HCT116 (cell line): ENCODE results near the gene CCN5. TPM values are rescaled to one million over a fixed set of nuclear protein-coding genes. Genes with fewer than 3 reads are reported as not detected.

Experiments
- ATAC-seq: fragments of 200-7000 bp; cut with Tn5 transposase; 2 replicates; pipeline ENCODE4 v1.9.1; 2020; ENCODE audit warnings: mild to moderate bottlenecking, moderate library complexity
- BruUV-seq: library from RNA; stranded (reverse); fragments of 400-500 nt; replicated peaks from 2 replicates; lab custom pipeline; 2021; lab: Mats Ljungman, UMichigan
- CTCF ChIA-PET: fragments of 300-600 bp; sonication (Branson Sonifier 250); formaldehyde crosslinking; loops from one replicate; lab custom pipeline; 2021; ENCODE audit warnings: antibody characterized with exemption; lab: Charles Lee
- POLR2A ChIA-PET: fragments of 300-600, 350-600 bp; sonication (Branson Sonifier 250); formaldehyde crosslinking; loops from one replicate; lab custom pipeline; 2021; ENCODE audit warnings: antibody characterized with exemption; lab: Charles Lee
- RAD21 ChIA-PET, 2 experiments: fragments of 300-600 bp; sonication (Branson Sonifier 250); formaldehyde crosslinking; loops; one replicate each; lab custom pipeline; 2023; ENCODE audit warnings: low total read pairs in 2 of 2; ENCODE audit not compliant: uncharacterized antibody in 2 of 2, unreplicated experiment in 2 of 2, low non-redundant PET in 1 of 2; lab: Charles Lee
- DNase-seq: peaks from one replicate; pipeline ENCODE4 v3.0.0-alpha.2; 2010; ENCODE audit warnings: low read depth, low spot score
- H2AFZ ChIP-seq: fragments of 200-600 bp; shearing (Covaris generic), sonication (generic); 2 replicates; pipeline ENCODE4 v1.6.1; 2017; ENCODE audit warnings: low read depth, mixed run types, mixed read lengths, antibody characterized with exemption, low read length; ENCODE audit not compliant: poor library complexity, severe bottlenecking
- H3K27ac ChIP-seq: 2 replicates; pipeline ENCODE4 v1.5.1; 2012; ENCODE audit warnings: low read depth, low read length
- H3K27me3 ChIP-seq: fragments of 200-600 bp; sonication (generic); 2 replicates; pipeline ENCODE4 v1.6.1; 2016; ENCODE audit warnings: mixed run types, low read length, mixed read lengths; ENCODE audit not compliant: insufficient read depth
- H3K36me3 ChIP-seq, 2 experiments: fragments of 200-500 bp in 1 of 2; fragments of 200-600 bp in 1 of 2; sonication (Bioruptor generic) in 1 of 2; sonication (generic) in 1 of 2; 2 replicates each; pipeline versions ENCODE4 v1.5.1 to v1.6.1; 2014 to 2016; ENCODE audit warnings: low read length in 2 of 2, inconsistent platforms in 1 of 2, mixed read lengths in 1 of 2, mixed run types in 1 of 2; ENCODE audit not compliant: insufficient read depth in 2 of 2, control insufficient read depth in 1 of 2
- H3K4me1 ChIP-seq, 2 experiments: fragments of 200-600 bp in 1 of 2; sonication (generic) in 1 of 2; 2 replicates each; pipeline versions ENCODE4 v1.5.1 to v1.6.1; 2012 to 2017; ENCODE audit warnings: low read length in 2 of 2, inconsistent platforms in 1 of 2, mild to moderate bottlenecking in 1 of 2, mixed read lengths in 1 of 2, mixed run types in 1 of 2, moderate library complexity in 1 of 2; ENCODE audit not compliant: insufficient read depth in 2 of 2, control insufficient read depth in 1 of 2
- H3K4me2 ChIP-seq: fragments of 200-600 bp; sonication (generic); 2 replicates; pipeline ENCODE4 v1.6.1; 2017; ENCODE audit warnings: mixed run types, low read length, mixed read lengths
- H3K4me3 ChIP-seq, 2 experiments: fragments of 200-600 bp in 1 of 2; sonication (generic) in 1 of 2; replicated peaks in 1 of 2; 2 replicates each; pipeline ENCODE4 v1.5.1; 2011 to 2016; ENCODE audit warnings: low read length in 2 of 2, control low read depth in 1 of 2, low read depth in 1 of 2, mild to moderate bottlenecking in 1 of 2, mixed read lengths in 1 of 2, mixed run types in 1 of 2
- H3K79me2 ChIP-seq: fragments of 200-600 bp; sonication (generic); 2 replicates; pipeline ENCODE4 v1.6.1; 2017; ENCODE audit warnings: mild to moderate bottlenecking, mixed run types, low read length, moderate library complexity, mixed read lengths; ENCODE audit not compliant: insufficient read depth
- H3K9ac ChIP-seq: fragments of 200-600 bp; sonication (generic); 2 replicates; pipeline ENCODE4 v1.6.1; 2016; ENCODE audit warnings: low read length, mixed read lengths
- H3K9me2 ChIP-seq: fragments of 200-600 bp; sonication (generic), shearing (Covaris generic); 2 replicates; pipeline ENCODE4 v1.6.1; 2017; ENCODE audit warnings: mixed run types, mild to moderate bottlenecking, moderate library complexity; ENCODE audit not compliant: insufficient read depth
- H3K9me3 ChIP-seq, 2 experiments: fragments of 200-500 bp in 1 of 2; fragments of 200-600 bp in 1 of 2; sonication (Bioruptor generic) in 1 of 2; sonication (generic) in 1 of 2; 2 replicates each; pipeline ENCODE4 v1.6.1; 2014 to 2017; ENCODE audit warnings: low read length in 2 of 2, mixed read lengths in 2 of 2, inconsistent platforms in 1 of 2, low read depth in 1 of 2, mild to moderate bottlenecking in 1 of 2, mixed run types in 1 of 2, moderate library complexity in 1 of 2; ENCODE audit not compliant: control insufficient read depth in 1 of 2, insufficient read depth in 1 of 2
- H4K20me1 ChIP-seq: fragments of 200-600 bp; sonication (generic), shearing (Covaris generic); 2 replicates; pipeline ENCODE4 v1.6.1; 2017; ENCODE audit warnings: mixed run types, mild to moderate bottlenecking, moderate library complexity; ENCODE audit not compliant: insufficient read depth
- CBX3 ChIP-seq: IDR thresholded peaks from 2 replicates; pipeline ENCODE4 v1.6.1; 2012; ENCODE audit warnings: low read depth
- CTCF ChIP-seq, 3 experiments: fragments of 200-600 bp in 1 of 3; sonication (generic) in 1 of 3; IDR thresholded peaks in 2 of 3; conservative IDR thresholded peaks in 1 of 3; 2 replicates each; pipeline ENCODE4 v1.5.1; 2012 to 2017; ENCODE audit warnings: low read depth in 2 of 3, low read length in 2 of 3, antibody characterized with exemption in 1 of 3, borderline replicate concordance in 1 of 3, control low read depth in 1 of 3, mild to moderate bottlenecking in 1 of 3, mixed read lengths in 1 of 3, mixed run types in 1 of 3, moderate library complexity in 1 of 3; ENCODE audit not compliant: insufficient read depth in 1 of 3
- EGR1 ChIP-seq: IDR thresholded peaks from 2 replicates; pipeline ENCODE4 v1.6.1; 2012; ENCODE audit warnings: low read depth
- EZH2phosphoT487 ChIP-seq: fragments of 200-600 bp; IDR thresholded peaks from 2 replicates; pipeline ENCODE4 v1.6.1; 2018; ENCODE audit warnings: antibody characterized with exemption, borderline replicate concordance
- FOSL1 ChIP-seq: IDR thresholded peaks from 2 replicates; pipeline ENCODE4 v1.6.1; 2012; ENCODE audit warnings: low read depth
- JUND ChIP-seq: IDR thresholded peaks from 2 replicates; pipeline ENCODE4 v1.6.1; 2012
- POLR2AphosphoS5 ChIP-seq: IDR thresholded peaks from 2 replicates; pipeline ENCODE4 v1.6.1; 2011; ENCODE audit warnings: mild to moderate bottlenecking, low read depth, low read length, moderate library complexity
- RAD21 ChIP-seq: IDR thresholded peaks from 2 replicates; pipeline ENCODE4 v1.6.1; 2012; ENCODE audit warnings: low read depth, mild to moderate bottlenecking
- SIN3A ChIP-seq: IDR thresholded peaks from 2 replicates; pipeline ENCODE4 v1.6.1; 2012; ENCODE audit warnings: low read depth
- SP1 ChIP-seq: IDR thresholded peaks from 2 replicates; pipeline ENCODE4 v1.6.1; 2012; ENCODE audit warnings: low read depth
- SRF ChIP-seq: IDR thresholded peaks from 2 replicates; pipeline ENCODE4 v1.6.1; 2012; ENCODE audit warnings: low read depth
- YY1 ChIP-seq: IDR thresholded peaks from 2 replicates; pipeline ENCODE4 v1.6.1; 2011; ENCODE audit warnings: low read length, low read depth, moderate library complexity, mild to moderate bottlenecking; ENCODE audit not compliant: insufficient replicate concordance; ENCODE audit errors: extremely low read depth
- ZBTB33 ChIP-seq: IDR thresholded peaks from 2 replicates; pipeline ENCODE4 v1.6.1; 2011; ENCODE audit warnings: mild to moderate bottlenecking, low read length, moderate library complexity; ENCODE audit not compliant: insufficient replicate concordance; ENCODE audit errors: extremely low read depth
- ZFX ChIP-seq: fragments of 450-650 bp; IDR thresholded peaks from 2 replicates; pipeline ENCODE4 v1.6.1; 2017
- intact Hi-C: fragments of 100-400 bp; cut with micrococcal nuclease; formaldehyde crosslinking; loops from 2 replicates; pipeline ENCODE4 v1.10.0; 2022
- total RNA-seq: library from RNA; stranded (reverse); gene quantifications from one replicate; pipeline ENCODE4 v1.2.1, GENCODE V29; 2021; ENCODE audit not compliant: unreplicated experiment

The CCN5 gene
- total RNA-seq, 1 experiment from 2014 or later, result 0.20 TPM

- TF ChIP-seq JUND, result no peak
- TF ChIP-seq SP1, result no peak
- no peak for TF ChIP-seq YY1
- TF ChIP-seq EGR1, result no peak
- TF ChIP-seq ZBTB33, result no peak
- no peak for TF ChIP-seq EZH2phosphoT487
- TF ChIP-seq RAD21, result no peak
- TF ChIP-seq POLR2AphosphoS5, result no peak
- no peak for TF ChIP-seq SIN3A
- TF ChIP-seq CTCF (IDR thresholded peaks at IDR 0.05 in 2 of 3, conservative IDR thresholded peaks at IDR 0.05 in 1 of 3; ENCODE audit: borderline replicate concordance in 1 of 3, insufficient read depth in 1 of 3, low read depth in 2 of 3, low read length in 2 of 3), result no peak
- no peak for TF ChIP-seq FOSL1
- no peak for TF ChIP-seq SRF
- no peak for TF ChIP-seq ZFX
- TF ChIP-seq CBX3, result no peak
- ATAC-seq (no peak), DNase-seq (no peak)
- no peaks in the 10 kb centered on the region for H3K9me2 ChIP-seq
- ChIA-PET POLR2A (no interaction called here), CTCF (interaction anchor here (1.6 kb wide), 1 partner anchor 69 kb away, joined by 5 read pairs; no protein-coding TSS in a partner anchor), RAD21 (no interaction called here)
- no peaks in the 10 kb centered on the region for H3K9me3 ChIP-seq
- no peak overlapping the region for H2AFZ ChIP-seq
- H3K27me3 ChIP-seq, result no peaks in the 10 kb centered on the region
- peak overlapping the region; percentile 12; the same call in 1 of the 2 replicates for H3K4me2 ChIP-seq
- H3K79me2 ChIP-seq, result no peaks in the 10 kb centered on the region
- no TSS peak for BruUV-seq
- no peaks in the 10 kb centered on the region for H3K36me3 ChIP-seq
- peaks cover 7 to 8% of the 10 kb centered on the region in 2 experiments for H3K4me1 ChIP-seq
- H3K27ac ChIP-seq, result no peak overlapping the region
- no peak overlapping the region for H3K9ac ChIP-seq
- H3K4me3 ChIP-seq, result no peak overlapping the region
- intact Hi-C loops, result no loop called here
- H4K20me1 ChIP-seq, result no peaks in the 10 kb centered on the region
Measured at GRCh38 chr20:44678242-44678641, 36.9 kb upstream of the CCN5 start.
